MCF 10A (cell line): ENCODE results near the gene ZBED5. TPM values are rescaled to one million over a fixed set of nuclear protein-coding genes. Genes with fewer than 3 reads are reported as not detected.

Experiments used
- BruUV-seq: library from RNA; stranded (reverse); fragments of 400-500 nt; replicated peaks from 2 replicates; lab custom pipeline; 2021; lab: Mats Ljungman, UMichigan
- CTCF ChIA-PET: fragments of 300-600 bp; sonication (Branson Sonifier 250); formaldehyde crosslinking; extraction: SDS; loops from one replicate; lab custom pipeline; 2021; ENCODE audit warnings: antibody characterized with exemption, inconsistent platforms; lab: Yijun Ruan, JAX
- POLR2A ChIA-PET: fragments of 300-600, 350-650 bp; sonication (Branson Sonifier 250); formaldehyde crosslinking; extraction: SDS; loops from one replicate; lab custom pipeline; 2020; ENCODE audit warnings: antibody characterized with exemption, inconsistent platforms; lab: Yijun Ruan, JAX
- DNase-seq: peaks from one replicate; pipeline ENCODE4 v3.0.0-alpha.2; 2018; ENCODE audit not compliant: unreplicated experiment
- H3K27ac Mint-ChIP-seq: one replicate; pipeline ENCODE4 v1.8.0; 2022; ENCODE audit warnings: mild to moderate bottlenecking, low read depth, mixed read lengths; ENCODE audit not compliant: unreplicated experiment
- H3K27me3 Mint-ChIP-seq: one replicate; pipeline ENCODE4 v1.8.0; 2022; ENCODE audit warnings: mixed read lengths; ENCODE audit not compliant: insufficient read depth, unreplicated experiment
- H3K36me3 Mint-ChIP-seq: one replicate; pipeline ENCODE4 v1.8.0; 2022; ENCODE audit warnings: mild to moderate bottlenecking, moderate library complexity, mixed read lengths; ENCODE audit not compliant: insufficient read depth, unreplicated experiment
- H3K4me1 Mint-ChIP-seq: one replicate; pipeline ENCODE4 v1.8.0; 2022; ENCODE audit warnings: mixed read lengths; ENCODE audit not compliant: insufficient read depth, unreplicated experiment
- H3K4me3 Mint-ChIP-seq: one replicate; pipeline ENCODE4 v1.8.0; 2022; ENCODE audit warnings: mild to moderate bottlenecking, moderate library complexity, mixed read lengths; ENCODE audit not compliant: unreplicated experiment
- H3K9me3 Mint-ChIP-seq: one replicate; pipeline ENCODE4 v1.8.0; 2022; ENCODE audit warnings: mixed read lengths; ENCODE audit not compliant: unreplicated experiment
- intact Hi-C: fragments of 100-400 bp; cut with micrococcal nuclease; formaldehyde crosslinking; loops from 2 replicates; pipeline ENCODE4 v1.14.1; 2022
- total RNA-seq: library from RNA; stranded (reverse); gene quantifications from 2 replicates; pipeline ENCODE4 v1.2.3, GENCODE V29; 2022
- TF ChIP-seq, protein P1 (sequence below): fragments of 200-600 bp; IDR thresholded peaks from one replicate; pipeline ENCODE4 v1.8.0; 2022; ENCODE audit warnings: antibody characterized with exemption, mild to moderate bottlenecking; ENCODE audit not compliant: unreplicated experiment

Gene ZBED5
- total RNA-seq, 1 experiment from 2014 or later = 38.9 TPM

DNA sequence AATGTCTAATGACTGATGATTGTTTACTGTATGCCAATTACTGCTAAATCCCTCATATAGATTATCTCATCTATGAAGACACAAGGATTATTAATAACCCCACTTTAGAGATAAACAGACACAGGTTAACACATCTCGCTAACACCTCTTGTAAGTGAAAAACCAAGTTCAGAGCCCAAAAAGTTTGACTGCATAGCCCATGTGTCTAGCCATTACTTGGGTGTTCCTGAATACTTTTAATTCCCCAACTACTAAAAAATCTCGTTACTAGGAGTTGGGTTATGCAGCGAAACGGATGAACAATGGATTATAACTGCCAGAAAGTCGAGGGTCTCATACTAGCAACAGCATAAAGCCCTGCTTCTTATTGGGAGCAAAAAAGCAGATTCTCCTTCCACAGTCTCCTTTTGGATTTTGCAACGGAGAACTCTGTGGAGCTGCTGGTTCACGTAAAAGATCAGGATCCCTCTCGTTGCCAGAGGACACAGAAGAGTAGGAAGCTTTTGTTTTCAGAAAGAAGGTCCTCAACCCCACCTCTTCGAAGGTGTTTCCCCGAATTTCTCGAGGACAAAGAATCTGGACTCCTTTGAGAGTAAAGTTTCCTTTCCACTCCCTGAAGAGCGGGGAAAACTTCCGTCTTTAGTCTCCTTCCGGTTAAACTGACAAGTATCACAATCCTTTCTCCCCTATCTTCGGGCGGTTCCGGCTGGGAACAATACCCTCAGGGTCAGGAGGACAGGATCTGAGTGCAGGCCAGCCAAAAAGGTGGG is 979 bp downstream of the ZBED5 start:
- intact Hi-C loops = loop anchor here (5.0 kb wide), 1 partner anchor 165 kb away; no protein-coding TSS in a partner anchor
- POLR2A ChIA-PET = interaction anchor here (0.6 to 9.5 kb wide), 27 partner anchors 9 to 1848 kb away, joined by 3 to 326 read pairs (median 10); partner anchors contain the start of genes EIF4G2 and WEE1
- CTCF ChIA-PET = interaction anchor here (0.6 to 1.7 kb wide), 3 partner anchors 8 to 57 kb away, joined by 3 to 6 read pairs (median 5); no protein-coding TSS in a partner anchor
- Mint-ChIP-seq H3K9me3 (no peaks in the 10 kb centered on the region), H3K36me3 (peaks cover 43% of the 10 kb centered on the region), H3K27ac (peak overlapping the region; percentile 97), H3K27me3 (no peaks in the 10 kb centered on the region), H3K4me3 (peak overlapping the region; percentile 87), H3K4me1 (peaks cover 6% of the 10 kb centered on the region)
- TSS peak; percentile 29 for BruUV-seq
- TF ChIP-seq, protein P1, sequence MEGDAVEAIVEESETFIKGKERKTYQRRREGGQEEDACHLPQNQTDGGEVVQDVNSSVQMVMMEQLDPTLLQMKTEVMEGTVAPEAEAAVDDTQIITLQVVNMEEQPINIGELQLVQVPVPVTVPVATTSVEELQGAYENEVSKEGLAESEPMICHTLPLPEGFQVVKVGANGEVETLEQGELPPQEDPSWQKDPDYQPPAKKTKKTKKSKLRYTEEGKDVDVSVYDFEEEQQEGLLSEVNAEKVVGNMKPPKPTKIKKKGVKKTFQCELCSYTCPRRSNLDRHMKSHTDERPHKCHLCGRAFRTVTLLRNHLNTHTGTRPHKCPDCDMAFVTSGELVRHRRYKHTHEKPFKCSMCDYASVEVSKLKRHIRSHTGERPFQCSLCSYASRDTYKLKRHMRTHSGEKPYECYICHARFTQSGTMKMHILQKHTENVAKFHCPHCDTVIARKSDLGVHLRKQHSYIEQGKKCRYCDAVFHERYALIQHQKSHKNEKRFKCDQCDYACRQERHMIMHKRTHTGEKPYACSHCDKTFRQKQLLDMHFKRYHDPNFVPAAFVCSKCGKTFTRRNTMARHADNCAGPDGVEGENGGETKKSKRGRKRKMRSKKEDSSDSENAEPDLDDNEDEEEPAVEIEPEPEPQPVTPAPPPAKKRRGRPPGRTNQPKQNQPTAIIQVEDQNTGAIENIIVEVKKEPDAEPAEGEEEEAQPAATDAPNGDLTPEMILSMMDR = no peak
- peak; percentile 55 for DNase-seq

- CTCF ChIA-PET = interaction anchor here (0.8 to 2.2 kb wide), 2 partner anchors 17 to 85 kb away, joined by 3 to 7 read pairs; no protein-coding TSS in a partner anchor
- Mint-ChIP-seq H3K4me1 (peaks cover 6% of the 10 kb centered on the region), H3K27ac (no peak overlapping the region), H3K9me3 (no peaks in the 10 kb centered on the region), H3K27me3 (no peaks in the 10 kb centered on the region), H3K4me3 (no peak overlapping the region), H3K36me3 (peaks cover 51% of the 10 kb centered on the region)
- TF ChIP-seq, protein P1 = no peak
- intact Hi-C loops = loop anchor here (5.0 kb wide), 1 partner anchor 167 kb away; no protein-coding TSS in a partner anchor
- BruUV-seq = no TSS peak
- POLR2A ChIA-PET = interaction anchor here (0.7 to 9.5 kb wide), 7 partner anchors 20 to 79 kb away, joined by 3 to 326 read pairs (median 6); partner anchors contain the start of gene EIF4G2
- DNase-seq = no peak
Observed at GRCh38 chr11:10855295-10855694, 2.6 kb downstream of the ZBED5 start.

- Mint-ChIP-seq H3K27ac (no peak overlapping the region), H3K36me3 (peaks cover 21% of the 10 kb centered on the region), H3K27me3 (no peaks in the 10 kb centered on the region), H3K4me3 (no peak overlapping the region), H3K4me1 (no peaks in the 10 kb centered on the region), H3K9me3 (no peaks in the 10 kb centered on the region)
- DNase-seq = no peak
- intact Hi-C loops = no loop called here
- TF ChIP-seq, protein P1 = no peak
- POLR2A ChIA-PET = interaction anchor here (0.6 to 6.9 kb wide), 11 partner anchors 9 to 1250 kb away, joined by 3 to 53 read pairs (median 5); partner anchors contain the start of genes EIF4G2 and ZBED5
- BruUV-seq = no TSS peak
- CTCF ChIA-PET = interaction anchor here (0.6 to 1.8 kb wide), 6 partner anchors 9 to 791 kb away, joined by 3 to 6 read pairs (median 4); partner anchors contain the start of gene ZBED5
Observed at GRCh38 chr11:10847960-10848860, 9.6 kb downstream of the ZBED5 start.
